Fibroblast of mammary gland (primary cell): ENCODE results near the gene TBC1D22A.

Experiments
- DNase-seq: peaks from one replicate; pipeline ENCODE4 v3.0.0-alpha.2; 2010; ENCODE audit warnings: low read depth
- H3K4me3 ChIP-seq: 2 replicates; pipeline ENCODE4 v1.5.1; 2011; ENCODE audit warnings: low read depth, mild to moderate bottlenecking, low read length, moderate library complexity; ENCODE audit not compliant: control insufficient read depth
- TF ChIP-seq, protein P1 (sequence below): conservative IDR thresholded peaks from 2 replicates; pipeline ENCODE4 v1.5.1; 2011; ENCODE audit warnings: low read depth, low read length, inconsistent platforms; ENCODE audit not compliant: control insufficient read depth, insufficient read depth

TBC1D22A gene

DNA sequence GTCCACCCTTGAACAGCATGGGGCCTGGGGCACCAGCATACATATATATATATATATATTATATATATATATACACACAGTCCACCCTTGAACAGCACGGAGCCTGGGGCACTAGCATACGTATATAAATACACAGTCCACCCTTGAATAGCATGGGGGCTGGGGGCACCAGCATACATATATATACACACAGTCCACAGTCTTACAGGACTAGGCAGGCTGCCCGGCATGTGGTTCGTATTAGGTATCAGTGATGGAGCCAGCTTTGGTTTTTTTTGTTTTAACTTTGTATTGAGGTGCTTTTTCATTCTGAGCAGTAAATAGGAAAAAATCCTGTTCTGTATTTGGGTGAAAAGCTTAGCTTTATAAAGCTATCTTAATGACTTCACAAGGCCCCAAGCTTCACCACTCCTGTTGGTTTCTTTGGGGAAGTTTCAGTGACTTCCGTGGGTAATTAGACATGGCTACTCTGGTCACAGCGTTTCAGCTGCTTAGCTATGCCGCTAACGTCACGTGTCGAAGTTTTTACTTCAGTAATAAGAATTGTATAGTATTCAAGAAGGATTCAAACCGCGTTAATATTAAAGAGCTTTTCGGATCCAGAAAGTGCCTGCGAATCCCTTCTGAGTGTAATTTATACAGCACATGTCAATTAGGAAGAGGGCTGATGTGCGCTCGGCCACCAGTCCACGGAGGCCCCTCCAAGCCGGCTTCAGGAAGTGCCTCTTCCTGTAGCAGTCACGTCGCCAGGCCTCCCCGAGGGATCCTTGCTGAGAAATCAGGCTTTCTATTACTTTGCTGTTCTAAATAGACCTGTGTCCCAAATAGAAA lies 179.7 kb downstream of the TBC1D22A start:
- DNase-seq, result peak; percentile 60
- peak overlapping the region; percentile 12 for H3K4me3 ChIP-seq

DNA sequence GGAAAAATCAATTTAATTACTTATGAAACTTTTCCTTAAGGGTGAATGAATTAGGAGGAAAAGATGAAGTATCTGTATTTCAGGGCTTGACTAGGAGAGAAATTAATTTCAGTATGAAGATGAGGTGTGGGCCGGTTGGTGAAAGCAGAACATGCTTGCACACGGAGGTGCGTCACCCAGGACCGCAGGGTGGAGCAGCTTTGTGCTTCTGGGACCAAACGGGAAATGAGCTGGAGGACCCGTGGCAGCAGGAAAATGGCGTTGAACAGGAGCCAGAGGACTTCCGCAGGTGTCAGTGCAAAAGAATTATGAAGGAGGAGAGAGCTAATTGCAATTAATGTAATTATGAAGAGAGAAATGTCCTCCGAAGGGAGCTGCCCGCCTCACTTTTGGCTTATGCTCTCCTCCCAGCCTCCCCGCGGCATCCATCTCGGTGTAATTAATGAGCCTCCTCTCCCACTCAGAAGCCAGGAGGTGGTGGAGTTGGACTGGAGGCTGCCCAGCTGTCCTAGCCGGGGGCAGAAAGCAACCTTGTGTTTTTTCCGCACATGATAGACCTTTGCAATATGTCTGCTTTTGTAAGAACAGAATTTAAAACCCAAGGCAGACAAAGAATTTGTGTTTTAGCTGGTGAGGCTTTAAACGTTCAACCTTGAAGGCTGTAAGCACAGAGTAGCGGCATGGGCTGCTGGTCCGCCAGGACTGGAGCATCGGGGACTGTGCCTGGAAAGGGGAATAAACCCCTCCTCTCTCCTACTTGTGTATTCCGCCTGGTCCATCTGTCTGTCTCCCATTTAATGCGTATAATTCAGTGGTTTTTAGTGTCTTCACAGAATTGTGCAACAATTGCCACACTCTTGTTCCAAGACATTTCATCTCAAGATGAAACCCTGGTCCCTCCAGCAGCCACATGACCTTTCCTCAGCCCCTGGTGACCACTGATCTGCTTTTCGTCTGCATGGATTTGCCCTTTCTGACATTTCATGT lies 180.6 kb downstream of the TBC1D22A start:
- H3K4me3 ChIP-seq, result peak overlapping the region; percentile 13
- DNase-seq, result peak; percentile 72
- TF ChIP-seq, protein P1, sequence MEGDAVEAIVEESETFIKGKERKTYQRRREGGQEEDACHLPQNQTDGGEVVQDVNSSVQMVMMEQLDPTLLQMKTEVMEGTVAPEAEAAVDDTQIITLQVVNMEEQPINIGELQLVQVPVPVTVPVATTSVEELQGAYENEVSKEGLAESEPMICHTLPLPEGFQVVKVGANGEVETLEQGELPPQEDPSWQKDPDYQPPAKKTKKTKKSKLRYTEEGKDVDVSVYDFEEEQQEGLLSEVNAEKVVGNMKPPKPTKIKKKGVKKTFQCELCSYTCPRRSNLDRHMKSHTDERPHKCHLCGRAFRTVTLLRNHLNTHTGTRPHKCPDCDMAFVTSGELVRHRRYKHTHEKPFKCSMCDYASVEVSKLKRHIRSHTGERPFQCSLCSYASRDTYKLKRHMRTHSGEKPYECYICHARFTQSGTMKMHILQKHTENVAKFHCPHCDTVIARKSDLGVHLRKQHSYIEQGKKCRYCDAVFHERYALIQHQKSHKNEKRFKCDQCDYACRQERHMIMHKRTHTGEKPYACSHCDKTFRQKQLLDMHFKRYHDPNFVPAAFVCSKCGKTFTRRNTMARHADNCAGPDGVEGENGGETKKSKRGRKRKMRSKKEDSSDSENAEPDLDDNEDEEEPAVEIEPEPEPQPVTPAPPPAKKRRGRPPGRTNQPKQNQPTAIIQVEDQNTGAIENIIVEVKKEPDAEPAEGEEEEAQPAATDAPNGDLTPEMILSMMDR, result no peak

More for the DNA sequence above, 179.7 kb downstream of the TBC1D22A start:
- TF ChIP-seq, protein P1, result no peak

DNA sequence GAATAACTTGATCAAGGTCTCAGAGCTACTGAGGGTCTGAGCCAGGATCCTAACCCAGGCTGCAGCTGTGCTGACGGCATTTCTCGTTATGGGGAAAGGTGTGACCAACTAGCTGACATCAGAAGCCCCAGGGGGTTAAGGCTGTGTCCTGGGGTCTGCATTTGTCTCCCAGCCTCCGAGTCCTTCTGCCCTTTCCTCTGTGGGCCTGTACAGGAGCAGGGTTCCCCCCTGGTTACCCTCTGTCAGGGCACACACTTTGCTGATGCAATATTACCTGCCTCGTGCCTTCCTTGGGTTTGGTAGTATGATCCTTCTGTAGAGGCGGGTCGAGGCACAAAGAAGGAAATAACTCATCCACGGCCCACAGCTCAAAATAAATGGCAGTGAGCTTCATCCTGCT lies 183.0 kb downstream of the TBC1D22A start:
- TF ChIP-seq, protein P1, result no peak
- no peak for DNase-seq
- no peak overlapping the region for H3K4me3 ChIP-seq

DNA sequence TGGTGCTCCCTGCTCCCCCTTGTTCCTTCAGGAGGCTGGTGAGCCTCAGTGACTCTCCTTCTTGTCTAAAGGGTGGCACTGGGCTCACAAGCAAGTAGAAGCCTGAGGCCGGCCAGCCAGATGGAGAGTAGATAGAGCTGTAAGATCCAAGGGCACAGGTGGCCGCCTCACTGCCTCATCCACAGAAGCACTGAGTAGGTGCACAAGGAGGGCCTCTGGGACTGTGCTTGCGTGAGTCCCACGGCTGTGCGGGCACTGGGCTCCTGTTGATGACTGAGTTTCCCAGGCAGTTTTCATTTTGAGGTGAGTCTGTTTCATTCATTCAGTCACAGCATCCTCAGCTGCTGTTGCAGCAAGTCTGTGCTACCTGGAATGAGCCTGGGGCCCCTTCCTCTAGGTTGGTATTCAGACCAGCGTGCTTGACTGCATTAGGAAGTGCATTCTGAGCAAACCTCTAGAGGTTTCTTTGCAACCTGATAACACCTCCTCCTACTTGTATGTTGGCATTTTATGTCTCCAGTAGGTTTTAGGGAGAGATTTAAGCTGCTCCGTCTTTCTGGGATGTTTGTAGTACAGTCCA lies 184.0 kb downstream of the TBC1D22A start:
- no peak overlapping the region for H3K4me3 ChIP-seq
- DNase-seq, result no peak

DNA sequence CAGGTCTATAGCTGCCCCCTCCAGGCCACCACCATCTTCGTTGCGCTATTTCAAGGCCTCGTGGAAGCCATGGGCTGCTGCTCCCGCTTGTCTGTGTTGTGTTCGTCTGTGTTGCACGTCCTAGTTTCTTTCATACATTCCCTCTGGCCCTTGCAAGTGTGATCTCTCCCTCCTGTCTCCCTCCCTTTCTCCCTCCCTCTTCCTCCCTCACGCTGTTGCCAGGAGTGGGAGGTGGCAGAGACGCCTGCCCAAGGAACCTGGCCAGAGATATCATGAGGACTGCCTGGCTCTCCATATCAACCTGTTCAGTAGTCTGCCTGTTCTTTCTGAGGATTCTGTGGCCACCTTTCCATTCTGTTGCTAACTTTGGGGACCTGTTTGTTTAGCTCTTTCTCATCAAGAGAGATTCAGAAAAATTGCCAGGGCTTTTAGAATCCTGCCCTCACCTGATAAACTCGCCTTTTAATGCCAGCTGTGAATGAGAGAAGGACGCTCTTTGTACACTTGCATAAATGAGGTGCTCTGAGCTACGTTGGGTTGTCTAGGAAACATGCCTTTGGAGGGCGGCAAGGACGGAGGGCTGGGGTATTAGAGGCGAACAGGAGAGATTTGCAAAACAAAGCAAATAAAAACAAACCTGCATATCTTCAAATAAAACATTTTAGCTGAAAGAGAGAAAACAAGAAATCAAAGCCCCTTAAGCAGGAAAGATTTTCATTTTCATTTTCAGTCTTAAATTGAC lies 185.2 kb downstream of the TBC1D22A start:
- no peak overlapping the region for H3K4me3 ChIP-seq
- TF ChIP-seq, protein P1, result no peak
- no peak for DNase-seq

More for the DNA sequence above, 184.0 kb downstream of the TBC1D22A start:
- TF ChIP-seq, protein P1, result no peak
